WI38 (cell line): ENCODE data around the gene SLC27A3.

Source experiments
- H3K4me3 ChIP-seq: 2 replicates; pipeline ENCODE4 v1.5.1; 2011; ENCODE audit warnings: low read depth, mild to moderate bottlenecking, control low read depth, low read length
- CTCF ChIP-seq: IDR thresholded peaks from 2 replicates; pipeline ENCODE4 v1.5.1; 2012; ENCODE audit warnings: low read depth, mild to moderate bottlenecking, control low read depth, low read length

Gene SLC27A3

GRCh38 chr1:153774780-153775457 lies at the start of gene SLC27A3:
TSS of gene SLC27A3 (plus strand) at chr1:153775407. CDS start at chr1:153775498, 91 bp downstream.
- peak within 1 kb of the TSS; percentile 69 for H3K4me3 ChIP-seq
- no peak for TF ChIP-seq CTCF

GRCh38 chr1:153727463-153728304 lies 47.5 kb upstream of the SLC27A3 start, which contains the start of gene INTS3:
TSS of gene INTS3 (plus strand) at chr1:153728050. CDS start at chr1:153728635, 585 bp downstream.
- no peak for TF ChIP-seq CTCF
- peak within 1 kb of the TSS; percentile 98 for H3K4me3 ChIP-seq

- H3K4me3 ChIP-seq = peak overlapping the region; percentile 98
- TF ChIP-seq CTCF = no peak
These were observed 46.7 kb upstream of the SLC27A3 start for GRCh38 chr1:153728305-153729066.

GRCh38 chr1:153730468-153730988 lies 44.7 kb upstream of the SLC27A3 start:
- H3K4me3 ChIP-seq = no peak overlapping the region
- no peak for TF ChIP-seq CTCF

- H3K4me3 ChIP-seq = no peak overlapping the region
- no peak for TF ChIP-seq CTCF
These were observed 41.2 kb upstream of the SLC27A3 start for GRCh38 chr1:153733970-153734369.

- TF ChIP-seq CTCF = no peak
- H3K4me3 ChIP-seq = no peak overlapping the region
These were observed 40.7 kb upstream of the SLC27A3 start for GRCh38 chr1:153734396-153735089.
